PC-3 (cell line): ENCODE data around the gene HSD17B10.

Experiments
- EZH2 ChIP-seq: fragments of 300-600 bp; sonication (generic); IDR thresholded peaks from one replicate; pipeline ENCODE4 v1.6.1; 2017; ENCODE audit warnings: antibody characterized with exemption, mild to moderate bottlenecking, low read length; ENCODE audit not compliant: unreplicated experiment
- EZH2phosphoT487 ChIP-seq: fragments of 300-600 bp; sonication (generic); IDR thresholded peaks from 2 replicates; pipeline ENCODE4 v1.6.1; 2018; ENCODE audit warnings: mild to moderate bottlenecking, antibody characterized with exemption, low read length, borderline replicate concordance
- TF ChIP-seq, protein P1 (sequence below): fragments of 300-600 bp; sonication (generic); conservative IDR thresholded peaks from 2 replicates; pipeline ENCODE4 v1.5.1; 2017; ENCODE audit warnings: antibody characterized with exemption, low read depth, mild to moderate bottlenecking, low read length

DNA sequence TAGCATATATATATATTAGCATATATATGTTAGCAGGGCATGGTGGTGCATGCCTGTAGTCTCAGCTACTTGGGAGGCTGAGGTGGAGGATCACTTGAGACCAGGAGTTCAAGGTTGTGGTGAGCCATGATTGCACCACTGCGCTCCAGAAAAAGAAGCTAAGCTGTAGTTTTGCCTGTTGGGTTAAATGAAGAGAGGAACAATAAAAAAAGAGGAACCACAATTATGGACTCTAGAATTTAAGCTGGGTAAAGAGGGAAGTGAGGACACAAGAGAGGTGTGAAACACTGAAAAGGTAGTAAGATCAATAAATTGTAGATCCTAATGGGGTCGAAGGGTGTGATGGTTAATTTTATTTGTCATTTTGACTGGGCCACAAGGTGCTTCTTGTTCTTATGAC lies 40.5 kb upstream of the HSD17B10 start:
- TF ChIP-seq, protein P1, sequence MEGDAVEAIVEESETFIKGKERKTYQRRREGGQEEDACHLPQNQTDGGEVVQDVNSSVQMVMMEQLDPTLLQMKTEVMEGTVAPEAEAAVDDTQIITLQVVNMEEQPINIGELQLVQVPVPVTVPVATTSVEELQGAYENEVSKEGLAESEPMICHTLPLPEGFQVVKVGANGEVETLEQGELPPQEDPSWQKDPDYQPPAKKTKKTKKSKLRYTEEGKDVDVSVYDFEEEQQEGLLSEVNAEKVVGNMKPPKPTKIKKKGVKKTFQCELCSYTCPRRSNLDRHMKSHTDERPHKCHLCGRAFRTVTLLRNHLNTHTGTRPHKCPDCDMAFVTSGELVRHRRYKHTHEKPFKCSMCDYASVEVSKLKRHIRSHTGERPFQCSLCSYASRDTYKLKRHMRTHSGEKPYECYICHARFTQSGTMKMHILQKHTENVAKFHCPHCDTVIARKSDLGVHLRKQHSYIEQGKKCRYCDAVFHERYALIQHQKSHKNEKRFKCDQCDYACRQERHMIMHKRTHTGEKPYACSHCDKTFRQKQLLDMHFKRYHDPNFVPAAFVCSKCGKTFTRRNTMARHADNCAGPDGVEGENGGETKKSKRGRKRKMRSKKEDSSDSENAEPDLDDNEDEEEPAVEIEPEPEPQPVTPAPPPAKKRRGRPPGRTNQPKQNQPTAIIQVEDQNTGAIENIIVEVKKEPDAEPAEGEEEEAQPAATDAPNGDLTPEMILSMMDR = no peak
- TF ChIP-seq EZH2 = no peak
- TF ChIP-seq EZH2phosphoT487 = no peak
